GM19395 (cell line): ENCODE results near the gene ATP6V1G3.
"Not testable (repeated sequence)": the region's sequence is repeated elsewhere in the genome, so short reads cannot be mapped to it uniquely, and the experiment has no call there.

ENCODE experiments used
- ATAC-seq: cut with Tn5 transposase; IDR thresholded peaks from one replicate; pipeline ENCODE4 v1.9.1; 2021; ENCODE audit warnings: mild to moderate bottlenecking, moderate library complexity; ENCODE audit not compliant: unreplicated experiment

Gene ATP6V1G3

GRCh38 chr1:198498103-198498385, 42.4 kb downstream of the ATP6V1G3 start:
- no peak for ATAC-seq

GRCh38 chr1:198497326-198498102, 43.0 kb downstream of the ATP6V1G3 start:
- ATAC-seq, result no peak

GRCh38 chr1:198496216-198497143, 44.0 kb downstream of the ATP6V1G3 start:
- ATAC-seq, result no peak

- ATAC-seq, result no peak
Measured at GRCh38 chr1:198495631-198496030, 44.8 kb downstream of the ATP6V1G3 start.

GRCh38 chr1:198494658-198495103, 45.8 kb downstream of the ATP6V1G3 start:
- ATAC-seq, result no peak

- no peak for ATAC-seq
Measured at GRCh38 chr1:198494139-198494538, 46.3 kb downstream of the ATP6V1G3 start.

- no peak for ATAC-seq
Measured at GRCh38 chr1:198493329-198493728, 47.2 kb downstream of the ATP6V1G3 start.

GRCh38 chr1:198492872-198493271, 47.6 kb downstream of the ATP6V1G3 start:
- no peak for ATAC-seq

- no peak for ATAC-seq
Measured at GRCh38 chr1:198491596-198491995, 48.9 kb downstream of the ATP6V1G3 start.

- no peak for ATAC-seq
Measured at GRCh38 chr1:198491028-198491427, 49.5 kb downstream of the ATP6V1G3 start.

- no peak for ATAC-seq
Measured at GRCh38 chr1:198490224-198490623, 50.3 kb downstream of the ATP6V1G3 start.

GRCh38 chr1:198486903-198487302, 53.6 kb downstream of the ATP6V1G3 start:
- no peak for ATAC-seq

GRCh38 chr1:198483645-198484044, 56.8 kb downstream of the ATP6V1G3 start:
- ATAC-seq, result no peak

- ATAC-seq, result no peak
Measured at GRCh38 chr1:198483006-198483405, 57.5 kb downstream of the ATP6V1G3 start.

- no peak for ATAC-seq
Measured at GRCh38 chr1:198481661-198482060, 58.8 kb downstream of the ATP6V1G3 start.

- ATAC-seq, result no peak
Measured at GRCh38 chr1:198480876-198481275, 59.6 kb downstream of the ATP6V1G3 start.

- ATAC-seq, result not testable (repeated sequence)
Measured at GRCh38 chr1:198477354-198477753, 63.1 kb downstream of the ATP6V1G3 start.
